Measurements from ENCODE around the gene GPNMB.
"Not testable (repeated sequence)": the region's sequence is repeated elsewhere in the genome, so short reads cannot be mapped to it uniquely, and the experiment has no call there.

Gene GPNMB

DNA sequence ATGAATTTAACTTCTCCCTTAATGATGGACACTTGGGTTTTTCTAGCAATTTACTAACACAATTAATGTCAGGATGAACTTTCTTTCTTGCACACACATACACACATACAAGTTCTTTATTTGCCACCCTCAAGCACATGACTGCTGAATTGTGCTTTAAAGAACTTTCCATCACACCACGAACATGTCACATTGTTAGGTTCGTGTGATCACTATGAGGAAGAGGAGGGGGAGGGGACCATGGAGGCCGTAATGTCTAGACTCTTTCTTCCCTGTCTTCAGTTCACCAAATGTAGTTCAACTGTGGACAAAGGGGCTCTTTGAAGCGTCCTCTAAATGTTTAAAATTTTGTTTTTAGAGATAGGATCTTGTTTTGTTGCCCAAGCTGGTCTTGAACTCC, 33.7 kb upstream of the GPNMB start:
- Histone ChIP-seq H3K36me3 (ENCODE audit: insufficient read depth, low read depth, low read length) (no peaks in the 10 kb centered on the region), H3K9ac (ENCODE audit: low read depth, low read length) (no peak overlapping the region), H3K4me3 (ENCODE audit: low read length) (no peak overlapping the region), H3K4me1 (ENCODE audit: insufficient read depth, low read length) (no peaks in the 10 kb centered on the region), H3K27me3 (ENCODE audit: insufficient read depth, low read length) (no peaks in the 10 kb centered on the region), H3K9me3 (ENCODE audit: insufficient read depth, low read depth, low read length) (no peaks in the 10 kb centered on the region), H3K27ac (ENCODE audit: low read length) (no peak overlapping the region)

DNA sequence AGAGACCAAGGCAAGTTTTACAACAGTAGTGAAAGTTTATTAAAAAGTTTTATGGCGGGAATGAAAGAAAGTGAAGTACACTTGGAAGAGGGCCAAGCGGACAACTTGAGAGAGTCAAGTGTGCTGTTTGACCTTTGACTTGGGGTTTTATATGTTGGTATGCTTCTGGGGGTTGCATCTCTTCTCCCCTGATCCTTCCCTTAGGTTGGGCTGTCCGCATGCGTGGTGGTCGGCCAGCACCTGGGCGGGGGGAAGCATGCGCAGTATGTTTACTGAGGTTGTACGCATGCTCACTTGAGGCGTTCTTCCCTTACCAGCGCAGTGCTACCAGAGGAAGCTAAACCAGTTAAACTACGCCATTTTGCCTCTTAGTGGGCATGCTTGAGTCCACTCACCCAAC, 32.8 kb upstream of the GPNMB start:
- H3K9ac ChIP-seq (ENCODE audit: low read depth, low read length) = no peak overlapping the region
- no peaks in the 10 kb centered on the region for H3K27me3 ChIP-seq (ENCODE audit: insufficient read depth, low read length)
- H3K36me3 ChIP-seq (ENCODE audit: insufficient read depth, low read depth, low read length) = no peaks in the 10 kb centered on the region
- no peak overlapping the region for H3K27ac ChIP-seq (ENCODE audit: low read length)
- H3K9me3 ChIP-seq (ENCODE audit: insufficient read depth, low read depth, low read length) = no peaks in the 10 kb centered on the region
- no peaks in the 10 kb centered on the region for H3K4me1 ChIP-seq (ENCODE audit: insufficient read depth, low read length)
- no peak overlapping the region for H3K4me3 ChIP-seq (ENCODE audit: low read length)

DNA sequence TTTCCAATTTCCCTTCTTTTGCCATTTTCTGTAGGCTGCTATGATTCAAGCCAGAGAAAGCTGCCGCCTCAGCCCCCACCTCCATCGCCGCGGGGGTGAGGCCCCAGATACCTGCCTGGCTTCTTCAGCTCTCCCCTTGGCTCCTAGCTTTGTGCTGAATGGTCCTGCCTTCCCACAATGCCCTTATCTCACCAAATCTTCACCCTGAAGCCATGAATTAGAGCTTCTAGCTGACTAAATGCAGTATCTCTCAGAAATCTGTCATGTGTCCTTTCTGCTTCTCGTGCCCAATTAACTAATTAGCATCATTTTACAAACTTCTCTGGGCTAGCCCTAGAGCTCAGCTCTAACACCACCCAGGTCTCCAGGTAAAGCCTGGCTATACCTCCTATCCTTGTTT, 32.2 kb upstream of the GPNMB start:
- no peaks in the 10 kb centered on the region for H3K4me1 ChIP-seq (ENCODE audit: insufficient read depth, low read length)
- H3K9ac ChIP-seq (ENCODE audit: low read depth, low read length) = no peak overlapping the region
- H3K36me3 ChIP-seq (ENCODE audit: insufficient read depth, low read depth, low read length) = no peaks in the 10 kb centered on the region
- H3K4me3 ChIP-seq (ENCODE audit: low read length) = no peak overlapping the region
- no peaks in the 10 kb centered on the region for H3K27me3 ChIP-seq (ENCODE audit: insufficient read depth, low read length)
- no peaks in the 10 kb centered on the region for H3K9me3 ChIP-seq (ENCODE audit: insufficient read depth, low read depth, low read length)
- no peak overlapping the region for H3K27ac ChIP-seq (ENCODE audit: low read length)

DNA sequence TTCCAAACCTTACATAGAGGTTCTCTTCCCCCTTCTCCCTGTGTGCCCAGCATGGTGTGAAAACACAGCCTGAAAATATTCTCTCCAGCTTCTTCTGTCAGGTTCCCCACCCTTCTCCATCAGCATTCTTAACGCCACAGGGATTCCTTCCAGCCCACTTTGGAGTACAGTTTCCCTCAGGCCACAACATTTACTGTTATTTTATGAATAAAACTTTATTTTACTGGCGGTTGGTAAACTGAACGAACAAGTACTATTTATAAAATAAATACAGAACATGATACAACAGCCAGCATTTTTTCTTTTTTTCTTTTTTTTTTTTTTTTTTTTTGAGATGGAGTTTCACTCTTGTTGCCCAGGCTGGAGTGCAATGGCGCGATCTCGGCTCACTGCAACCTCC, 31.6 kb upstream of the GPNMB start:
- H3K36me3 ChIP-seq (ENCODE audit: insufficient read depth, low read depth, low read length) = no peaks in the 10 kb centered on the region
- no peak overlapping the region for H3K4me3 ChIP-seq (ENCODE audit: low read length)
- H3K27me3 ChIP-seq (ENCODE audit: insufficient read depth, low read length) = no peaks in the 10 kb centered on the region
- no peak overlapping the region for H3K9ac ChIP-seq (ENCODE audit: low read depth, low read length)
- H3K9me3 ChIP-seq (ENCODE audit: insufficient read depth, low read depth, low read length) = no peaks in the 10 kb centered on the region
- no peaks in the 10 kb centered on the region for H3K4me1 ChIP-seq (ENCODE audit: insufficient read depth, low read length)
- H3K27ac ChIP-seq (ENCODE audit: low read length) = no peak overlapping the region

DNA sequence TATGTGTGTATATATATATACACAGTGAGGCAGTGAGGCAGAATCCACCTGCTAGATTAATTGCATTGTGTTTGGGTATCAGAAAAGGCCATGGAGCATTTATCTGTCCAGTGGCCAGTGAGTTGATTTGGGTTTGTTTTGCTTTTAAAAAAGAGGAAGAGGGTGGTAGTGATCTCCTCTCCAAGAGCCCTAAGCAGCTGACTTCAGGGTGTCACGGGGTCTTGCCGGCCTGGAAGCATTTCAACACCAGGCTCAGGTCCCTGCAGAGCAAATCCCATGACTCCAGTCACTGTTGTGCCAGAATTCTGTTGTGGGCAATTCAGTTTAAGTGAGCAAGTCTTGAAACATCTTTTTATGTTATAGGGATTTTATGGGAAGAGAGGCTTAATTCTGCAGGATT, 30.6 kb upstream of the GPNMB start:
- Histone ChIP-seq H3K36me3 (ENCODE audit: insufficient read depth, low read depth, low read length) (no peaks in the 10 kb centered on the region), H3K9ac (ENCODE audit: low read depth, low read length) (no peak overlapping the region), H3K9me3 (ENCODE audit: insufficient read depth, low read depth, low read length) (no peaks in the 10 kb centered on the region), H3K27me3 (ENCODE audit: insufficient read depth, low read length) (no peaks in the 10 kb centered on the region), H3K4me3 (ENCODE audit: low read length) (no peak overlapping the region), H3K27ac (ENCODE audit: low read length) (no peak overlapping the region), H3K4me1 (ENCODE audit: insufficient read depth, low read length) (no peaks in the 10 kb centered on the region)

DNA sequence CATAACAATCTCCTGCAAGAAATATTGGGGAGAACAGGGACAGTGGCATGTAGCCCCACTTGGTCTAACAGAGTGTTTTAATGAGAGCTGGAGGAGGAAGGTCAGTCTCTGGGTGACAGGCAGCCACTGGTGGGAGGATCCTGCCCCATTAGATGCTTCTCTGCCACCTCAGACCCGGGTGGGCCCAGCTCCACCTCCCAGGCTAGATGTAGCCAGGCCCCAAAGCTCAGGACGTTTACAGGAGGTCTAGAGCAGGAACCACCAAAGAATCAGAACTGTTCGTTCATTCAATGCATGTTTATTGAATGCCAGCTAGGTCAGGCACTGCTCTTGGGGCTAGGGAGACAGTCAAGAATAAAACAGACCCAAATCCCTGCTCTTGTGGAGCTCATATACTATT, 28.4 kb upstream of the GPNMB start:
- Histone ChIP-seq H3K9me3 (ENCODE audit: insufficient read depth, low read depth, low read length) (no peaks in the 10 kb centered on the region), H3K9ac (ENCODE audit: low read depth, low read length) (no peak overlapping the region), H3K27ac (ENCODE audit: low read length) (no peak overlapping the region), H3K4me1 (ENCODE audit: insufficient read depth, low read length) (no peaks in the 10 kb centered on the region), H3K36me3 (ENCODE audit: insufficient read depth, low read depth, low read length) (no peaks in the 10 kb centered on the region), H3K4me3 (ENCODE audit: low read length) (no peak overlapping the region), H3K27me3 (ENCODE audit: insufficient read depth, low read length) (no peaks in the 10 kb centered on the region)

DNA sequence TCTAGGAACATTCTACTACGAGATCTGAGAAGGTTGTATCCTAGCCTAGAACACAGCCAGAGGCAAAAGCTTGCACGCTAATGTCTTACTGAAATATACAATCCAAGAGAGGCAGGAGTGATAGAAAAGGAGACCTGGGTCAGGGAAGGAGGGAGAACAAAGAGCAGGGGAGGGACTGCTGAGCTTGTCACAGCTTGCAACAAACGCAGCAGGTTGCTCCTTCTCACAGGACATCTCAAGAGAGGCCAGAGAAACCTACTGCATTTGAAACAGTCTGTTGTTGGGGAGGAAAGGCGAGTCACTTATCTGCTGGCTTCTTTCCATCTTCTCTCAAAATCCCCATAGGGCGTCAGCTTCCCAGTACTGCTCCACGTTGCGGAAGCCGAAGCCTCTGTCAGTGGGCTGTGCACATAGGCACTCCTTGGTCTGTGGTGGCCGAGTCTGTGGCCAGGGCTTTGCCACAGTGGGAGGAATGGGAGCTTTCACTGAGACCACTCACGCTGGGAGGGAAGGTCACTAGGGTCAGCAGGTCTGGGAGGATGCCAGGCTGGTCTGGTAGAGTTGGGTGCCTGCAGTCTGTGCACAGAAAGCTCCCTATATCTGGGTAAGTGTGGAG, 25.8 kb upstream of the GPNMB start:
- no peak overlapping the region for H3K9ac ChIP-seq (ENCODE audit: low read depth, low read length)
- H3K36me3 ChIP-seq (ENCODE audit: insufficient read depth, low read depth, low read length) = no peaks in the 10 kb centered on the region
- H3K27ac ChIP-seq (ENCODE audit: low read length) = no peak overlapping the region
- no peaks in the 10 kb centered on the region for H3K27me3 ChIP-seq (ENCODE audit: insufficient read depth, low read length)
- no peaks in the 10 kb centered on the region for H3K4me1 ChIP-seq (ENCODE audit: insufficient read depth, low read length)
- no peaks in the 10 kb centered on the region for H3K9me3 ChIP-seq (ENCODE audit: insufficient read depth, low read depth, low read length)
- no peak overlapping the region for H3K4me3 ChIP-seq (ENCODE audit: low read length)

DNA sequence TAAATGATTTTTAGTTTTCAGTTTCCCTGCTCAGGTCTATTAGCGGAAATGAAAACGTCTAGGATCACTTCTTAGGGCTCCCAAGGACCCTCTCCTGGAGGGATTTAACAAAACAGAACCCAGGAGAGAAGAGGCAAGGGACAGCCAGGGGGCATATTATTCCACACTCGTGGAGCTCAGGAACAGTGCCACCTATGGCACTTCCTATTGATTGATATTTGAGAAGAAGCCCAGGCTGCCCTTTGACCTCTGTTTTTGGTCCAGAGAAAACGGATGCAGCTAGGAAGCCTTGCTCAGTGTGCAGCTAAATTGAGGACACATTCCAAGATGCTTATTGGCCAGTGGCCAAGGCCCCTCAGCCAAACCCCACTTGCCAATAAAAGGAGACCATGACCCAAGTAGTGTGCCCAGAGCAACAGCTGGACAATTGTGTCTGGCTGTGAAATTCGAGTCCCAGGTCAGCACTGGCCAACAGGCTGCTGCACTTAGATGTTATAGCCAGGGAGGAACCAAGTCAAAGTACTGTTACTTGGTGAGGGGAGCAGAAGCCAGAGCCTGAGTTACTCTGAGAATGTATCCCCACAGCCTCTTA, 24.0 kb upstream of the GPNMB start:
- no peaks in the 10 kb centered on the region for H3K9me3 ChIP-seq (ENCODE audit: insufficient read depth, low read depth, low read length)
- no peak overlapping the region for H3K27ac ChIP-seq (ENCODE audit: low read length)
- no peak overlapping the region for H3K4me3 ChIP-seq (ENCODE audit: low read length)
- no peak overlapping the region for H3K9ac ChIP-seq (ENCODE audit: low read depth, low read length)
- H3K36me3 ChIP-seq (ENCODE audit: insufficient read depth, low read depth, low read length) = no peaks in the 10 kb centered on the region
- no peaks in the 10 kb centered on the region for H3K4me1 ChIP-seq (ENCODE audit: insufficient read depth, low read length)
- no peaks in the 10 kb centered on the region for H3K27me3 ChIP-seq (ENCODE audit: insufficient read depth, low read length)

DNA sequence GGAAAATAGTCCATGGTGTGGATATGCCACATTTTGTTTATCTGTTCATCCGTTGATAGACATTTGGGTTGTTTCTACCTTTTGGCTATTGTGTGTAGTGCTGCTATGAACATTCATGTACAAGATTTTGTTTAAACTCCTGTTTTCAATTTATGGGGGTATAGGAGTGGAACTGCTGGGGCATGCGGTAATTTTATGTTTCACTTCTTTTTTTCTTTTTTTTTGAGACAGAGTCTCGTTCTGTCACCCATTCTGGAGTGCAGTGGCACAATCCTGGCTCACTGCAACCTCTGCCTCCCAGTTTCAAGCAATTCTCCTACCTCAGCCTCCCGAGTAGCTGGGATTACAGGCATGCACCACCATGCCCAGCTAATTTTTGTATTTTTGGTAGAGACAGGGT, 22.2 kb upstream of the GPNMB start:
- not testable (repeated sequence) for H3K4me3 ChIP-seq (ENCODE audit: low read length)

DNA sequence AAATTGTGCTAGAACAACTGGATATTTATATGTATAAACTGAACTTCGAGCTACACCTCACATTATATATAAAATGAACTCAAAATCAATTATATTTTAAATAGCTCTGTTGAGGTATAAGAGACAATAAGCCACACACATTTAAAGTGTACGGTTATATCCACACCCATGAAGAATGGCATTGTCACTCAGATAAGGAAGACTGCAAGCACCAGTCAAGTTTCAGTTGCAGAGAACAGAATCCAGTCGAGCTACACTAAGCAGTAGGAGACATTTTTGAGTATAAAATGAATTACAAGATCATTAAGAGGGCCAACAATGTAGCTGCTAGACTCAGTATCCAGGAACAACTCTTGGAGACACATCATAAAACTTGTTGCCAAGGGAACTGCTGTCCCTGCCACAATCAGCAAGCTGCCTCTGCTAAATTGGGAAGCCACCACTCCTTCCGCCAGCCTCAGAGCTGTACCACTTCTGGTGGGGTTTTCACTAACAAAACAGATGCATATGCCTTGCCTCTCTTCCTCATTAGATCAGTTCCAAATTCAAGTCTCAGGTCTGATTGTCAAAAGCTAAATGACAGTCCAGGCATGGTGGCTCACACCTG, 19.6 kb upstream of the GPNMB start:
- no peak overlapping the region for H3K9ac ChIP-seq (ENCODE audit: low read depth, low read length)

More for the DNA sequence above, 22.2 kb upstream of the GPNMB start:
- not testable (repeated sequence) for H3K4me1 ChIP-seq (ENCODE audit: insufficient read depth, low read length); H3K27ac ChIP-seq (ENCODE audit: low read length); H3K9me3 ChIP-seq (ENCODE audit: insufficient read depth, low read depth, low read length); H3K36me3 ChIP-seq (ENCODE audit: insufficient read depth, low read depth, low read length); H3K27me3 ChIP-seq (ENCODE audit: insufficient read depth, low read length); H3K9ac ChIP-seq (ENCODE audit: low read depth, low read length)

DNA sequence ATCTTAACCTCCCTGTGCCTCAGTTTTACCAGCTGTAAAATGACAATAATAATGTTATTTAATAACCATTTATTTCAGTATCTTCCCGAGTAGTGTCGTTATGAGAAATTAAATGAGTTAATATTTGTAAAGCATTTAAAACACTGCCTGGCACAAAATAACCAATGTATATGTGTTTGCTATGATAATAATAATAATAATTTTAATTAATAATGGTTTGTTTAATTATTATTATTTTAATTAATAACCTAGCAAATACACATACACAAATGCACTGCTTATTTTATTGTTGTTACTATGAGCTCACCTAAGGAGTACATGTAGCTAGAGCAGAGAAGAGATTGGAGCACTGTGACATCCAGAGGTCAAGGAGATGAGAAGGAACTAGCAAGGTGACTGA, 18.2 kb upstream of the GPNMB start:
- Histone ChIP-seq H3K27me3 (ENCODE audit: insufficient read depth, low read length) (no peaks in the 10 kb centered on the region), H3K4me3 (ENCODE audit: low read length) (no peak overlapping the region), H3K4me1 (ENCODE audit: insufficient read depth, low read length) (no peaks in the 10 kb centered on the region), H3K36me3 (ENCODE audit: insufficient read depth, low read depth, low read length) (no peaks in the 10 kb centered on the region), H3K27ac (ENCODE audit: low read length) (no peak overlapping the region), H3K9ac (ENCODE audit: low read depth, low read length) (no peak overlapping the region), H3K9me3 (ENCODE audit: insufficient read depth, low read depth, low read length) (no peaks in the 10 kb centered on the region)

More for the DNA sequence above, 19.6 kb upstream of the GPNMB start:
- H3K27me3 ChIP-seq (ENCODE audit: insufficient read depth, low read length) = no peaks in the 10 kb centered on the region
- H3K4me3 ChIP-seq (ENCODE audit: low read length) = no peak overlapping the region
- no peaks in the 10 kb centered on the region for H3K9me3 ChIP-seq (ENCODE audit: insufficient read depth, low read depth, low read length)
- no peaks in the 10 kb centered on the region for H3K36me3 ChIP-seq (ENCODE audit: insufficient read depth, low read depth, low read length)
- no peaks in the 10 kb centered on the region for H3K4me1 ChIP-seq (ENCODE audit: insufficient read depth, low read length)
- no peak overlapping the region for H3K27ac ChIP-seq (ENCODE audit: low read length)

DNA sequence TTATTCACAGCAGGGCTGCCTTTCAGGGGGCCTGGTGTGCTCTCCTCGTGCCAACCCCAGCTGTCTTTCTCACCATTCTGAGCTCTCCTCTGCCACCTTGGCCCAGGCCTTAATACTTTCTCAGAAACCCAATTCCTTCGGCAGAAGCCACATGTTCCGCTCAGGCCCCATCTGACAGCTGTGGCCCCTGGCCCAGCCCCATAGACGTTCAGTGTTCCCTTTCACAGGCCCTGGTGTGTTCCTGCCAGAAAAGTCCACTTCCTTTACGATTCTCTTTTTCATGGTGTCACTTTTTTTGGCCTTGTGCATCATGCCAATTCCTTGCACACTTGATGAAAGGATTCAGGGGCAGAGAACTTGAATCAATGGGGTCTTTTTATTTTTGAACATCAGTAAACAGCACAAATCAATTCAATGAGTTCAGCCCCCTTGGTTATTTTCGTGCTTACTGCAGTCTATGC, 15.9 kb upstream of the GPNMB start:
- no peaks in the 10 kb centered on the region for H3K27me3 ChIP-seq (ENCODE audit: insufficient read depth, low read length)
- H3K9ac ChIP-seq (ENCODE audit: low read depth, low read length) = no peak overlapping the region
- no peaks in the 10 kb centered on the region for H3K4me1 ChIP-seq (ENCODE audit: insufficient read depth, low read length)
- no peaks in the 10 kb centered on the region for H3K9me3 ChIP-seq (ENCODE audit: insufficient read depth, low read depth, low read length)
- no peaks in the 10 kb centered on the region for H3K36me3 ChIP-seq (ENCODE audit: insufficient read depth, low read depth, low read length)
- H3K4me3 ChIP-seq (ENCODE audit: low read length) = no peak overlapping the region
- no peak overlapping the region for H3K27ac ChIP-seq (ENCODE audit: low read length)

All from iPS-20b (cell line).